ENCODE measurements around the gene AGFG2. TPM values are rescaled to one million over a fixed set of nuclear protein-coding genes. Genes with fewer than 3 reads are reported as not detected.

The AGFG2 gene
- total and polyA plus RNA-seq, 2 of the 13 experiments (the other 11 are each of a cell fraction or from before 2014, with no cell fraction given) = 125 to 132 TPM

- TF ChIP-seq REST (IDR thresholded peaks at IDR 0.05; ENCODE audit: borderline replicate concordance in 1 of 2, low read depth in 1 of 2, low read length in 2 of 2) (peak in 1 of 2 experiments; percentile 51; a peak in 2 of 4 replicates), ZNF564 (CRISPR knock-in tag; IDR thresholded peaks at IDR 0.05) (peak; percentile 13; the same call in 1 of the 2 replicates), BORCS8-MEF2B (CRISPR knock-in tag; IDR thresholded peaks at IDR 0.05) (peak; percentile 83; the same call in 1 of the 2 replicates), HNRNPK (IDR thresholded peaks at IDR 0.05; ENCODE audit: low read depth, low read length, poor library complexity, severe bottlenecking) (peak; percentile 86), BATF2 (CRISPR knock-in tag; IDR thresholded peaks at IDR 0.05) (0 out of 2 replicates have a peak, but pooled peaks have one; percentile 46), KLF15 (CRISPR knock-in tag; IDR thresholded peaks at IDR 0.05; ENCODE audit: borderline replicate concordance) (peak; percentile 74; the same call in 1 of the 2 replicates), ZNF225 (CRISPR knock-in tag; IDR thresholded peaks at IDR 0.05) (peak; percentile 94; the same call in 1 of the 2 replicates), FOXK2 (IDR thresholded peaks at IDR 0.05) (no peak), ZNF782 (CRISPR knock-in tag; IDR thresholded peaks at IDR 0.05; ENCODE audit: borderline replicate concordance) (no peak; the same call in 1 of the 2 replicates), STAT5B (CRISPR knock-in tag; IDR thresholded peaks at IDR 0.05) (0 out of 2 replicates have a peak, but pooled peaks have one; percentile 48), ZNF407 (CRISPR knock-in tag; IDR thresholded peaks at IDR 0.05; ENCODE audit: not compliant biosample characterization) (peak; percentile 62), ZSCAN9 (CRISPR knock-in tag; IDR thresholded peaks at IDR 0.05; ENCODE audit: borderline replicate concordance) (peak; percentile 31; the same call in 1 of the 2 replicates), ATF1 (CRISPR knock-in tag; IDR thresholded peaks at IDR 0.05) (peak; percentile 93), KDM5B (CRISPR knock-in tag; IDR thresholded peaks at IDR 0.05; ENCODE audit: borderline replicate concordance) (peak; percentile 54; the same call in 1 of the 2 replicates), HOXA9 (CRISPR knock-in tag; IDR thresholded peaks at IDR 0.05; ENCODE audit: borderline replicate concordance) (0 out of 2 replicates have a peak, but pooled peaks have one; percentile 37)
Measured at GRCh38 chr7:100538654-100539435, at the start of gene AGFG2 (continued).
